ENCODE data around the gene MBD6. TPM values are rescaled to one million over a fixed set of nuclear protein-coding genes. Genes with fewer than 3 reads are reported as not detected.

Gene MBD6
- total and polyA plus RNA-seq, 2 of the 13 experiments (the other 11 are each of a cell fraction or from before 2014, with no cell fraction given) = 4.1 to 5.9 TPM

GRCh38 chr12:57519796-57520052 is 2.9 kb upstream of the MBD6 start:
- DNase-seq (ENCODE audit: low spot score) (no peak), FAIRE-seq (no peak), ATAC-seq (no peak)
- Histone ChIP-seq H3K4me1 (ENCODE audit: insufficient read depth, low read length) (peaks cover 43% of the 10 kb centered on the region), H3K4me3 (replicated peaks in 1 of 3; ENCODE audit: insufficient read depth in 1 of 3, low read depth in 2 of 3, low read length in 3 of 3) (peak overlapping the region; percentile 70 to 99 (median 97)), H3K9me3 (ENCODE audit: low read length) (no peaks in the 10 kb centered on the region), H3K27me3 (ENCODE audit: control insufficient read depth in 1 of 2, insufficient read depth in 2 of 2, low read length in 2 of 2) (no peaks in the 10 kb centered on the region; a peak in 1 of 5 replicates), H2AFZ (ENCODE audit: low read length) (no peak overlapping the region), H3K4me2 (ENCODE audit: low read depth, low read length) (peak overlapping the region; percentile 85), H3K9ac (ENCODE audit: insufficient read depth, low read depth, low read length) (peak overlapping the region; percentile 100), H3K36me3 (replicated peaks in 1 of 2; ENCODE audit: control insufficient read depth in 1 of 2, insufficient read depth in 2 of 2, low read length in 2 of 2) (peaks cover 16 to 35% of the 10 kb centered on the region in 2 experiments), H3K79me2 (ENCODE audit: insufficient read depth, low read length) (peaks cover 39% of the 10 kb centered on the region), H3K27ac (ENCODE audit: extremely low read length, insufficient read depth, low read length) (peak overlapping the region; percentile 97), H4K20me1 (ENCODE audit: insufficient read depth, low read length) (peaks cover 35% of the 10 kb centered on the region)
- WGBS (ENCODE audit: low lambda C conversion rate) = 0% methylated on average over 6 of the region's 8 CpGs
- no TSS peak for BruUV-seq (replicated peaks)
- in situ Hi-C loops (cut with HindIII; ENCODE audit: extremely low pct_ligation_motif_present, low pct_unique_long_range_greater_than_20kb) (no loop called here), intact Hi-C loops (cut with micrococcal nuclease; ENCODE audit: unreplicated experiment) (loop anchor here (5.0 kb wide), 1 partner anchor 103 kb away; no protein-coding TSS in a partner anchor)
- CTCF ChIA-PET (ENCODE audit: low intra/inter-chr PET ratio, low total read pairs) = no interaction called here
- POLR2A ChIA-PET = interaction anchor here (0.7 to 7.8 kb wide), 25 partner anchors 9 to 431 kb away, joined by 3 to 90 read pairs (median 7); partner anchors contain the start of genes ARHGEF25, B4GALNT1, DCTN2 and GLI1
- TF ChIP-seq BRD4 (CRISPR knock-in tag; IDR thresholded peaks at IDR 0.05) (no peak; the same call in 1 of the 2 replicates), ZBTB7B (CRISPR knock-in tag; IDR thresholded peaks at IDR 0.05) (no peak), ELF3 (CRISPR knock-in tag; IDR thresholded peaks at IDR 0.05) (no peak), ZNF558 (CRISPR knock-in tag; IDR thresholded peaks at IDR 0.05; ENCODE audit: borderline replicate concordance) (0 out of 2 replicates have a peak, but pooled peaks have one; percentile 12), GPN1 (CRISPR knock-in tag; IDR thresholded peaks at IDR 0.05; ENCODE audit: borderline replicate concordance) (no peak), ZSCAN30 (CRISPR knock-in tag; IDR thresholded peaks at IDR 0.05) (no peak), TARDBP (CRISPR knock-in tag; IDR thresholded peaks at IDR 0.05) (peak; percentile 46), NBN (conservative IDR thresholded peaks at IDR 0.05) (no peak), ZNF670 (CRISPR knock-in tag; IDR thresholded peaks at IDR 0.05; ENCODE audit: borderline replicate concordance) (0 out of 2 replicates have a peak, but pooled peaks have one; percentile 29), NKX3-1 (CRISPR knock-in tag; IDR thresholded peaks at IDR 0.05) (no peak), NCOA1 (CRISPR knock-in tag; IDR thresholded peaks at IDR 0.05) (0 out of 2 replicates have a peak, but pooled peaks have one; percentile 76), ZNF782 (CRISPR knock-in tag; IDR thresholded peaks at IDR 0.05; ENCODE audit: borderline replicate concordance) (no peak), POLR2AphosphoS2 (IDR thresholded peaks at IDR 0.05; ENCODE audit: low read depth, low read length) (no peak), AHR (CRISPR knock-in tag; IDR thresholded peaks at IDR 0.05) (no peak), ZNF335 (CRISPR knock-in tag; IDR thresholded peaks at IDR 0.05) (0 out of 2 replicates have a peak, but pooled peaks have one; percentile 8), HHEX (CRISPR knock-in tag; IDR thresholded peaks at IDR 0.05) (no peak), GLI4 (CRISPR knock-in tag; IDR thresholded peaks at IDR 0.05; ENCODE audit: borderline replicate concordance) (no peak), KLF15 (CRISPR knock-in tag; IDR thresholded peaks at IDR 0.05; ENCODE audit: borderline replicate concordance) (no peak), GMEB1 (CRISPR knock-in tag; IDR thresholded peaks at IDR 0.05; ENCODE audit: borderline replicate concordance) (no peak), ZC3H4 (CRISPR knock-in tag; IDR thresholded peaks at IDR 0.05; ENCODE audit: borderline replicate concordance) (peak; percentile 70; the same call in 1 of the 2 replicates), ZNF451 (CRISPR knock-in tag; IDR thresholded peaks at IDR 0.05) (0 out of 2 replicates have a peak, but pooled peaks have one; percentile 33), NR2C2 (CRISPR knock-in tag; IDR thresholded peaks at IDR 0.05; ENCODE audit: borderline replicate concordance) (no peak), SMAD9 (CRISPR knock-in tag; IDR thresholded peaks at IDR 0.05) (no peak), NFKB2 (CRISPR knock-in tag; IDR thresholded peaks at IDR 0.05; ENCODE audit: borderline replicate concordance) (no peak), ZNF160 (CRISPR knock-in tag; IDR thresholded peaks at IDR 0.05) (no peak; the same call in 1 of the 2 replicates), GATA4 (IDR thresholded peaks at IDR 0.05; ENCODE audit: borderline replicate concordance, low read depth) (no peak), RFX5 (IDR thresholded peaks at IDR 0.05; ENCODE audit: low read depth, low read length) (no peak), MIXL1 (CRISPR knock-in tag; IDR thresholded peaks at IDR 0.05) (no peak), NR2F6 (IDR thresholded peaks at IDR 0.05) (no peak), NR2F6 (CRISPR knock-in tag; IDR thresholded peaks at IDR 0.05) (no peak), ADNP (CRISPR knock-in tag; IDR thresholded peaks at IDR 0.05) (no peak)

Data from HepG2 (cell line).